AG10803 (cell line): ENCODE measurements around the gene ATP13A5.

Source experiments
- DNase-seq: peaks from one replicate; pipeline ENCODE4 v3.0.0; 2010; ENCODE audit warnings: low read depth
- H3K4me3 ChIP-seq: 2 replicates; pipeline ENCODE4 v1.5.1; 2011; ENCODE audit warnings: mild to moderate bottlenecking, low read length, control low read depth
- TF ChIP-seq, protein P1 (sequence below): conservative IDR thresholded peaks from 2 replicates; pipeline ENCODE4 v1.5.1; 2011; ENCODE audit warnings: mild to moderate bottlenecking, low read length, control low read depth, inconsistent platforms

Gene ATP13A5

DNA sequence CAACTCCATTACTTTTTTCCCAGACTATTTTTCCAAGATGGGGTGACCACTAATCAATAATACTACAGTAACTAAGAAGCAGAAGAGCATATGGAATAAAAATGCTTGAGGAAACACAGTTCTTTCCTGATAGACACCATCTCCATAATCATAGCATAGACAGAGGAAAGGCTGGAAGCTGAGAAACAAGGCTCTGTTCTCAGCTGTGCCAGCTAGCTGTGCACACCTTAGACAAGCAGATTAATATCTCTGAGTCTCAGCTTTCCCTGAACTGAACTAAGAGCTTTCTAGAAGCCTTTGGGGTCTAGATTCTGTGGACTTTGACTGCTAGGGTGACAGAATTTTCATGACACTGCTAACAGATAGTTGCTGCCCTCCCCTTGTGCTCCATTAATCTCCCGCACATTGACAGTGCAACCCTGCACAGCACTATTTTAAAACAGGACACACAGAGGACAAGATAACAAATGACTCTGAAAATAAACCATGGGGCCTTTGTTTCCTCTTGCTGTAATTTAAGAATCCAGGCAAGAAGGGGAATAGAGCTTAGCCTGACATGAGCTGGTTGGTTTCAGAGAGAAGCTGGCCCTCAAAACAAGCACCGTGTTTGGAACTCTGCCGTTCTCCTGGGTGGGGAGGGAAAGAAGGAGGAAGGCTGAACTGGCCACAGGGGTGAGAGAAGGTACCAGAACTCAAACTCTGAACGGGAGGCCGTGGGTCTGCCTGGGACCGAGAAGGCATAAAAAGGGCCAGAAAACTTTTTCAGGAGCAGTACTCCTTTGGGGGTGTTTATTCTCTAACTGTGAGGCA is 67.4 kb downstream of the ATP13A5 start:
- no peak overlapping the region for H3K4me3 ChIP-seq
- TF ChIP-seq, protein P1, sequence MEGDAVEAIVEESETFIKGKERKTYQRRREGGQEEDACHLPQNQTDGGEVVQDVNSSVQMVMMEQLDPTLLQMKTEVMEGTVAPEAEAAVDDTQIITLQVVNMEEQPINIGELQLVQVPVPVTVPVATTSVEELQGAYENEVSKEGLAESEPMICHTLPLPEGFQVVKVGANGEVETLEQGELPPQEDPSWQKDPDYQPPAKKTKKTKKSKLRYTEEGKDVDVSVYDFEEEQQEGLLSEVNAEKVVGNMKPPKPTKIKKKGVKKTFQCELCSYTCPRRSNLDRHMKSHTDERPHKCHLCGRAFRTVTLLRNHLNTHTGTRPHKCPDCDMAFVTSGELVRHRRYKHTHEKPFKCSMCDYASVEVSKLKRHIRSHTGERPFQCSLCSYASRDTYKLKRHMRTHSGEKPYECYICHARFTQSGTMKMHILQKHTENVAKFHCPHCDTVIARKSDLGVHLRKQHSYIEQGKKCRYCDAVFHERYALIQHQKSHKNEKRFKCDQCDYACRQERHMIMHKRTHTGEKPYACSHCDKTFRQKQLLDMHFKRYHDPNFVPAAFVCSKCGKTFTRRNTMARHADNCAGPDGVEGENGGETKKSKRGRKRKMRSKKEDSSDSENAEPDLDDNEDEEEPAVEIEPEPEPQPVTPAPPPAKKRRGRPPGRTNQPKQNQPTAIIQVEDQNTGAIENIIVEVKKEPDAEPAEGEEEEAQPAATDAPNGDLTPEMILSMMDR = no peak
- DNase-seq = no peak

DNA sequence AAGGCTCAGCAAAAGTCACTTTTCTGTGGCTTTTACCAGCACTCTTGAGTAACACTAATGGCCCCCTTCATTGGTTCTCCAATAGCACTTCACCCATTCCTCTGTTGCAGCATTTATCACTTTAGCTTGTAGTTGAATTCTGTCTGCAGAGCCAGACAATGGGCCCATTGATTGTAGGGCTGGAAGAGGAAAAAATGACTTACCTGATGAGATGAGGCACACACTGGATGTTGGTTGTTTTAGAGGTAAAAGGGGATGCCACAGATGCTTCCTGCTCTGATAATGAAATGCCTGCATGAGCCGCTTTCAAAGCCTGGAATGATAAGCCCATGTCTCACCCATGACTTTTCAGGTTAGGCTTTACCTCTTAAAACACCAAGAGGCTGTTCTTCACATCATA is 73.2 kb downstream of the ATP13A5 start:
- no peak overlapping the region for H3K4me3 ChIP-seq
- no peak for DNase-seq
- TF ChIP-seq, protein P1 = no peak

DNA sequence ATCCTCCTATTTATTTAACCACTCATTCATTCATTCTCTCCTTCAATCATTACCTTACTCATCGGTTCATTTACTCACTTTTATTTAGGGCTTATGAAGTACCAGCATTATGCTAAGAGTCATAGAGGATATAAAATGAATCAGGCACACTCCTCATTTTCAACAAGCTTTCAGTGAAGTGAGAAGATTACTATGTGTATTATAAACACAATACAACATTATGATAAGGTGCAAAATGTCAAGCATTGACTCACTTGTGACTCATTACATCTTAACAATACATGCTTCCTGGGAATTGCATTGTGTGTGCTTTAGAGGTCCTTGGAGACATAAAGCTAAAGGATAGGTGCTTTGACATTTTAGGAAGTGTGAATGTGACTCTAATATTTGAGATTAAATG is 77.1 kb downstream of the ATP13A5 start:
- TF ChIP-seq, protein P1 = no peak
- DNase-seq = no peak
- H3K4me3 ChIP-seq = no peak overlapping the region

DNA sequence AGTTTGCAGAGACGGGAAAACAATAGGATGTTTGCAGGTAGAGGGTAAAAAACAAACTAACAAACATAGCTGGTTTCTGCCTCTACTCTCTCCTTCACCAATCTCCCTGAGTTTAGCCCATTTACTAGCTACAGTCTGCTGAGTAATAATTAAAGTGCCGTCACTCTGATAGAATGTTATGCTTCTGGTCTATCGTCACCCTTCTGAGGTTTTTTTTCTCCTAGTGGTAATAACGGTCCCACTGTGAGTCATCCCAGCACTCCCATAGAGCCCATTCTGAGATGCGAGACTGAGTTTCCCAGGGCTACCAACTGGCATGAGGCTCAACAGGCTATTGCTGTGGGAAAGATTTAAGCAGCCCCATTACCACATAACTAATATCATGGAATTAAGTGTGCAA is 81.1 kb downstream of the ATP13A5 start:
- TF ChIP-seq, protein P1 = no peak
- H3K4me3 ChIP-seq = no peak overlapping the region
- no peak for DNase-seq

DNA sequence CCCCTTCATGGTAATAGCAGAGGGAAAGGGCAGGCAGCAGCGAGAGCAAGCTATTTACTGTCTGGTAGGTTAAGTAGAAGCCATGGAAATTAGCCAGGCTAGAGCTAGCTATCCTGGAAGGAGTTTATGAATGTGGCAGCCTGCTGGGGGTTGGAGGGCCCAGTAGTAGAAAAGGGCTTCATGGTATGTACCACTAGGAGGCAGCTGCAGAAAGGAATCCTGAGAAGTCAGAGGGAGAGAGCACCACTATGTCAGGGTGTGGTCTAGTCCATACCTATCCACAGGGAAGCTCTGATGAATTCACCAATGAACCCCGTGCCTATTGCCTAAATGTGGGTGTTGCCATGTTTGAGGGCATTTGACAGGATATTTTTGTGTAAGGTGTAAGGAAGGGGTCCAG is 82.6 kb downstream of the ATP13A5 start:
- TF ChIP-seq, protein P1 = no peak
- no peak for DNase-seq
- H3K4me3 ChIP-seq = no peak overlapping the region

DNA sequence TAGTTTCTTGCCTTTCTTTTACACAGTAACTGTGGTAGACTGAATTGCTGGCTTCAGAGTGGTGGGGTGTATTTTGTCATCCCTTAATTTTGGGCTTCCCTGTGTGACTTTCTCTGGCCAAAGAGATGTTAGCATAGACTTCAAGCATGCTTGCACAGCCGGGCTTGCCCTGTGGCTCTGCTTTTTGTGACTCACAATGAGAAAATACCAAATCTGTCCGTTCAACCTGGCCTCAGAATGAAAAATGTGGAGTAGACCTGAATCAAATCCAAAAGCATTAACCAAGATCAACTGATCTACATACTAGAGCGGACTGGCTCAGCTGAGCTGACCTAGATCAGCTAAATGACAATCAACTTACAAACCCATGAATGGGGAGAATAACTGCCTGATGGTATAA is 86.2 kb downstream of the ATP13A5 start:
- H3K4me3 ChIP-seq = no peak overlapping the region
- TF ChIP-seq, protein P1 = no peak
- no peak for DNase-seq

DNA sequence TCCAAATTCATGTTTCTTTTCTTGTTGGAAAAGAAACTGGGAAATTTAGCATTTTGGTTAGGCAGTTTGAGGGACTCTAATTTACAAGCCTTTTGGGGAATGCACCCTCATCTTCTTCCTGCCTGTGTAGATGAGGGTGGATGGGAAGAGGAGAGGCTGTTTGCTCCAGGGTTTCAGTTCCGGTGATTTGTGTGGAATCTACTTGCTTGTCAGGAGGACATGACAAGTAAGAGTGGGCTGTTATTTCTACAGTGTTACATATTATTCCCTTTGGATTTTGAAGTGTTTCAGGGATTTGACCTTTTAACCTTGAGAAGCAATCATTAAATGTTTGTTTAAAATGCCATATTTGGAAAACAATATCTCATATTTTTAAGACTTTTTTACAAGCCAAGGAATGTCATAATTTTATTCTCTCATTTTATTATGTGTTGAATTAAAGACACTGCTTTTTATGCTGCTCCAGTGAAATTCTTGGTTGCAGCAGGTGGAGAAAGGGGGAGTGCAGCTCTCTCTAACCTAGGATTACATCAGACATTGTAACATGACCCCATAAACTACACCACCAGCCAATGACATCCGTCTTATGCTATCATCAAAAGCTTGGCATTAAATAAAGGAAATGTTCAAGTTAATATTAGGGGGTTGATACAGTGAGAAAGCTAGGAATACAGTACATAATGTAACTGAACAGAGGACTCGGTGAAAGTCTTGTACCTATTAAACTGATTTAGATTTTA is 107.3 kb downstream of the ATP13A5 start:
- DNase-seq = no peak
- H3K4me3 ChIP-seq = no peak overlapping the region
- TF ChIP-seq, protein P1 = no peak
